ENCODE data around the gene HTR3D. TPM values are rescaled to one million over a fixed set of nuclear protein-coding genes. Genes with fewer than 3 reads are reported as not detected.

Gene HTR3D
- total RNA-seq, 1 experiment from 2014 or later: not detected

- no peak for TF ChIP-seq SP1 (CRISPR knock-in tag; conservative IDR thresholded peaks at IDR 0.05)
- TF ChIP-seq JUN (CRISPR knock-in tag; IDR thresholded peaks at IDR 0.05): no peak
- no peak for TF ChIP-seq GTF2I (CRISPR knock-in tag; conservative IDR thresholded peaks at IDR 0.05)
- no peak for TF ChIP-seq AR (CRISPR knock-in tag; IDR thresholded peaks at IDR 0.05)
- no peak for TF ChIP-seq CTCF (IDR thresholded peaks at IDR 0.05)
- TF ChIP-seq, protein P1, sequence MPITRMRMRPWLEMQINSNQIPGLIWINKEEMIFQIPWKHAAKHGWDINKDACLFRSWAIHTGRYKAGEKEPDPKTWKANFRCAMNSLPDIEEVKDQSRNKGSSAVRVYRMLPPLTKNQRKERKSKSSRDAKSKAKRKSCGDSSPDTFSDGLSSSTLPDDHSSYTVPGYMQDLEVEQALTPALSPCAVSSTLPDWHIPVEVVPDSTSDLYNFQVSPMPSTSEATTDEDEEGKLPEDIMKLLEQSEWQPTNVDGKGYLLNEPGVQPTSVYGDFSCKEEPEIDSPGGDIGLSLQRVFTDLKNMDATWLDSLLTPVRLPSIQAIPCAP (CRISPR knock-in tag; IDR thresholded peaks at IDR 0.05): no peak
- no peak for TF ChIP-seq SMAD4 (CRISPR knock-in tag; IDR thresholded peaks at IDR 0.05)
- TF ChIP-seq NFE2L1 (CRISPR knock-in tag; IDR thresholded peaks at IDR 0.05): no peak
- TF ChIP-seq, protein P2, sequence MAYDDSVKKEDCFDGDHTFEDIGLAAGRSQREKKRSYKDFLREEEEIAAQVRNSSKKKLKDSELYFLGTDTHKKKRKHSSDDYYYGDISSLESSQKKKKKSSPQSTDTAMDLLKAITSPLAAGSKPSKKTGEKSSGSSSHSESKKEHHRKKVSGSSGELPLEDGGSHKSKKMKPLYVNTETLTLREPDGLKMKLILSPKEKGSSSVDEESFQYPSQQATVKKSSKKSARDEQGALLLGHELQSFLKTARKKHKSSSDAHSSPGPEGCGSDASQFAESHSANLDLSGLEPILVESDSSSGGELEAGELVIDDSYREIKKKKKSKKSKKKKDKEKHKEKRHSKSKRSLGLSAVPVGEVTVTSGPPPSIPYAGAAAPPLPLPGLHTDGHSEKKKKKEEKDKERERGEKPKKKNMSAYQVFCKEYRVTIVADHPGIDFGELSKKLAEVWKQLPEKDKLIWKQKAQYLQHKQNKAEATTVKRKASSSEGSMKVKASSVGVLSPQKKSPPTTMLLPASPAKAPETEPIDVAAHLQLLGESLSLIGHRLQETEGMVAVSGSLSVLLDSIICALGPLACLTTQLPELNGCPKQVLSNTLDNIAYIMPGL (CRISPR knock-in tag; IDR thresholded peaks at IDR 0.05): no peak
- no peaks in the 10 kb centered on the region for H3K27me3 Mint-ChIP-seq (ENCODE audit: low read depth)
Measured at GRCh38 chr3:184082465-184082864, 50.9 kb downstream of the HTR3D start.

DNA sequence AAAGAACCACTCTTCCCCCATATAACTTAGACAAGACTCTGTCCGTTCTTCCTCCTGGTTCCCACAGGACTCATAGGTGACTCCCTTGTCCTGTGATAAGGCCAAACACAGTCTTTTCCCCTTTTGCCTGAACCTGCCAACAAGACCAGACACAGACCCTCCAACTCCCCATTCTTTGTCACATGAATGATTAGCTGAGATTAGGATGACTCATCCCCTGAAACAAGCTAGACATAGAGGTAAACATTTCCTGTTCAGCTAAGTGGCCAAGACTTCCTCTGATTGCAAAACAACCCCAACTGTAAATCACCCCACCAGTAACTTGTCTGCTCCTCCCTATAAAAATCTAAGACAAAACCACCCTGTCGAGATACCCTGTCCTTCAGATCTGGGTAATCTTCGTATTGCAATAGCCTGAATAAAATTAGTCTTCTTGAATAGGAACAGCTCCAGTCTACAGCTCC is 53.9 kb downstream of the HTR3D start:
- Mint-ChIP-seq H3K4me1 (no peaks in the 10 kb centered on the region), H3K27me3 (ENCODE audit: low read depth) (no peaks in the 10 kb centered on the region), H3K4me3 (no peak overlapping the region), H3K9me3 (no peaks in the 10 kb centered on the region), H3K27ac (no peak overlapping the region), H3K36me3 (no peaks in the 10 kb centered on the region)
- ChIA-PET POLR2A (no interaction called here), CTCF (no interaction called here)
- no peak for ATAC-seq
- no peak for DNase-seq (ENCODE audit: low spot score)
- TF ChIP-seq ETV6 (CRISPR knock-in tag; IDR thresholded peaks at IDR 0.05): no peak
- TF ChIP-seq ZNF232 (CRISPR knock-in tag; IDR thresholded peaks at IDR 0.05): no peak
- no peak for TF ChIP-seq SMAD4 (CRISPR knock-in tag; IDR thresholded peaks at IDR 0.05)
- TF ChIP-seq ELF4 (CRISPR knock-in tag; IDR thresholded peaks at IDR 0.05; ENCODE audit: low read depth): no peak
- no peak for TF ChIP-seq MYBL2 (CRISPR knock-in tag; IDR thresholded peaks at IDR 0.05)
- TF ChIP-seq ATF6 (CRISPR knock-in tag; IDR thresholded peaks at IDR 0.05): no peak
- TF ChIP-seq NR3C1 (CRISPR knock-in tag; conservative IDR thresholded peaks at IDR 0.05; ENCODE audit: low read depth): no peak
- TF ChIP-seq ARID4B (CRISPR knock-in tag; IDR thresholded peaks at IDR 0.05; ENCODE audit: borderline replicate concordance): no peak
- no peak for TF ChIP-seq SOX15 (CRISPR knock-in tag; IDR thresholded peaks at IDR 0.05)
- no peak for TF ChIP-seq NFATC4 (CRISPR knock-in tag; IDR thresholded peaks at IDR 0.05)
- no peak for TF ChIP-seq FOXK1 (CRISPR knock-in tag; IDR thresholded peaks at IDR 0.05)
- no peak for TF ChIP-seq TEAD4 (CRISPR knock-in tag; IDR thresholded peaks at IDR 0.05)

More at GRCh38 chr3:184082465-184082864, 50.9 kb downstream of the HTR3D start:
- no peak for DNase-seq (ENCODE audit: low spot score)
- Mint-ChIP-seq H3K9me3 (peaks cover 5% of the 10 kb centered on the region), H3K4me1 (peaks cover 4% of the 10 kb centered on the region), H3K27ac (no peak overlapping the region), H3K36me3 (peaks cover 3% of the 10 kb centered on the region; the same call in 1 of the 2 replicates), H3K4me3 (no peak overlapping the region)
- CTCF ChIA-PET: interaction anchor here (1.1 kb wide), 1 partner anchor 178 kb away, joined by 3 read pairs; no protein-coding TSS in a partner anchor
- ATAC-seq: no peak
- POLR2A ChIA-PET: interaction anchor here (0.5 kb wide), 1 partner anchor 33 kb away, joined by 4 read pairs; no protein-coding TSS in a partner anchor

Data from WTC11 (cell line).